ENCODE measurements around the gene AMER1.

The AMER1 gene

GRCh38 chrX:64192040-64192439, 13.5 kb downstream of the AMER1 start:
- H3K4me3 ChIP-seq (ENCODE audit: low read length), result no peak overlapping the region
- TF ChIP-seq CTCF (conservative IDR thresholded peaks at IDR 0.05; ENCODE audit: low read length), result no peak
- DNase-seq (ENCODE audit: low read depth), result no peak

- no peak overlapping the region for H3K4me3 ChIP-seq (ENCODE audit: low read length)
- TF ChIP-seq CTCF (conservative IDR thresholded peaks at IDR 0.05; ENCODE audit: low read length), result no peak
- no peak for DNase-seq (ENCODE audit: low read depth)
These were observed 14.1 kb downstream of the AMER1 start for GRCh38 chrX:64191281-64192010.

- H3K4me3 ChIP-seq (ENCODE audit: low read length), result no peak overlapping the region
- no peak for TF ChIP-seq CTCF (conservative IDR thresholded peaks at IDR 0.05; ENCODE audit: low read length)
- no peak for DNase-seq (ENCODE audit: low read depth)
These were observed 15.3 kb downstream of the AMER1 start for GRCh38 chrX:64190136-64190740.

- no peak overlapping the region for H3K4me3 ChIP-seq (ENCODE audit: low read length)
- no peak for DNase-seq (ENCODE audit: low read depth)
- TF ChIP-seq CTCF (conservative IDR thresholded peaks at IDR 0.05; ENCODE audit: low read length), result no peak
These were observed 16.6 kb downstream of the AMER1 start for GRCh38 chrX:64188901-64189300.

- H3K4me3 ChIP-seq (ENCODE audit: low read length), result no peak overlapping the region
- no peak for TF ChIP-seq CTCF (conservative IDR thresholded peaks at IDR 0.05; ENCODE audit: low read length)
- no peak for DNase-seq (ENCODE audit: low read depth)
These were observed 17.8 kb downstream of the AMER1 start for GRCh38 chrX:64187762-64188150.

- no peak overlapping the region for H3K4me3 ChIP-seq (ENCODE audit: low read length)
- no peak for TF ChIP-seq CTCF (conservative IDR thresholded peaks at IDR 0.05; ENCODE audit: low read length)
- no peak for DNase-seq (ENCODE audit: low read depth)
These were observed 18.3 kb downstream of the AMER1 start for GRCh38 chrX:64186974-64187761.
